ENCODE results near the gene PRPF18.
"Not testable (repeated sequence)": the region's sequence is repeated elsewhere in the genome, so short reads cannot be mapped to it uniquely, and the experiment has no call there.

The PRPF18 gene, protein sequence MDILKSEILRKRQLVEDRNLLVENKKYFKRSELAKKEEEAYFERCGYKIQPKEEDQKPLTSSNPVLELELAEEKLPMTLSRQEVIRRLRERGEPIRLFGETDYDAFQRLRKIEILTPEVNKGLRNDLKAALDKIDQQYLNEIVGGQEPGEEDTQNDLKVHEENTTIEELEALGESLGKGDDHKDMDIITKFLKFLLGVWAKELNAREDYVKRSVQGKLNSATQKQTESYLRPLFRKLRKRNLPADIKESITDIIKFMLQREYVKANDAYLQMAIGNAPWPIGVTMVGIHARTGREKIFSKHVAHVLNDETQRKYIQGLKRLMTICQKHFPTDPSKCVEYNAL

DNA sequence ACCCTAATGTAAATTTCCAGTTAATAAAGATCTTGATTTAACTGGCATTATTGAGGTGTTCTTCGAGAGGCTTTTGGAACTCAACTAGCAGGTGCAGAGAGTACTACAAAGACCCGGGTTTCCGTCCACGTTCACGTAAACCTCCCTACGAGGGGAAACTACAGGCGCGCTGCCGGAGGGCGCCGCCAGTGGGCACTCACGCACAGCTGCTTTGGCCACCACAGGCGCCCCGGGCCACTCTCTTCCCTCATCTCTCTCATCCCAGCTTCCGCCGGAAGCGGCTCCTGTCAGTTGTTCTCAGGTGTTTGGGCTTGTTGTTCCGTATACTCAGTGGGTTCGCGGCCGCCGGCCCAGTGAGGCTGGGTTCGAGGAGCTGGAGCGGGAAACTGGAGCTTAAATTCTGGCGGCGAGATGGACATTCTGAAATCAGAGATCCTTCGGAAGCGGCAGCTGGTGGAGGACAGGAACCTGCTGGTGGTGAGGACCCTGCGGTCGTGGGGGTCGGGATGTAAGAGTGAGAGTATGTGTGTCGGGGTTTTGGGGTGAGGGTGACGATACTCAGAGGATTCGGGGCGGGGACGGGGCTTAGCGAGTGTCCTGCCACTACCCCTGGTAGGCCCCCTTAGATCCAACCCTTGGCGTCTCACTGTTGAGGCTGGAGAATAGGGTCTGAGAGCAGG lies at the start of gene PRPF18:
Gene PRPF18, plus strand, starts transcription at position 290 of the 680 bp plus-strand sequence. Its CDS starts 122 bp downstream, at position 412.
- peak; percentile 71 for DNase-seq (ENCODE audit: low read depth)
- H3K4me3 ChIP-seq (ENCODE audit: low read length) = peak within 1 kb of the TSS; percentile 97
- TF ChIP-seq, protein P1, sequence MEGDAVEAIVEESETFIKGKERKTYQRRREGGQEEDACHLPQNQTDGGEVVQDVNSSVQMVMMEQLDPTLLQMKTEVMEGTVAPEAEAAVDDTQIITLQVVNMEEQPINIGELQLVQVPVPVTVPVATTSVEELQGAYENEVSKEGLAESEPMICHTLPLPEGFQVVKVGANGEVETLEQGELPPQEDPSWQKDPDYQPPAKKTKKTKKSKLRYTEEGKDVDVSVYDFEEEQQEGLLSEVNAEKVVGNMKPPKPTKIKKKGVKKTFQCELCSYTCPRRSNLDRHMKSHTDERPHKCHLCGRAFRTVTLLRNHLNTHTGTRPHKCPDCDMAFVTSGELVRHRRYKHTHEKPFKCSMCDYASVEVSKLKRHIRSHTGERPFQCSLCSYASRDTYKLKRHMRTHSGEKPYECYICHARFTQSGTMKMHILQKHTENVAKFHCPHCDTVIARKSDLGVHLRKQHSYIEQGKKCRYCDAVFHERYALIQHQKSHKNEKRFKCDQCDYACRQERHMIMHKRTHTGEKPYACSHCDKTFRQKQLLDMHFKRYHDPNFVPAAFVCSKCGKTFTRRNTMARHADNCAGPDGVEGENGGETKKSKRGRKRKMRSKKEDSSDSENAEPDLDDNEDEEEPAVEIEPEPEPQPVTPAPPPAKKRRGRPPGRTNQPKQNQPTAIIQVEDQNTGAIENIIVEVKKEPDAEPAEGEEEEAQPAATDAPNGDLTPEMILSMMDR (conservative IDR thresholded peaks at IDR 0.05; ENCODE audit: low read depth, low read length) = peak; percentile 98

DNA sequence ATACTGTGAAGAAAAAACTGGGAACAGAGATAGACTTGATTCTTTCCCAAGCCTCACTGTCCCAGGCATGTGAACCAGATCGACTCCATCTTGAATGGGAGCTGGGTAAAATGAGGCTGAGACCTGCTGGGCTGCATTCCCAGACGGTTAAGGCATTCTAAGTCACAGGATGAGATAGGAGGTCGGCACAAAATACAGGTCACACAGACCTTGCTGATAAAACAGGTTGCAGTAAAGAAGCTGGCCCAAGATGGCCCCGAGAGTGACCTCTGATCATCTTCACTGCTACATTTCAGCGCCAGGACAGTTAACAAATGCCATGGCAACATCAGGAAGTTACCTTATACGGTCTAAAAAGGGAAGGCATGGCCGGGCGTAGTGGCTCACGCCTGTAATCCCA lies 48.8 kb upstream of the PRPF18 start:
- DNase-seq (ENCODE audit: low read depth); H3K4me3 ChIP-seq (ENCODE audit: low read length): not testable (repeated sequence)

DNA sequence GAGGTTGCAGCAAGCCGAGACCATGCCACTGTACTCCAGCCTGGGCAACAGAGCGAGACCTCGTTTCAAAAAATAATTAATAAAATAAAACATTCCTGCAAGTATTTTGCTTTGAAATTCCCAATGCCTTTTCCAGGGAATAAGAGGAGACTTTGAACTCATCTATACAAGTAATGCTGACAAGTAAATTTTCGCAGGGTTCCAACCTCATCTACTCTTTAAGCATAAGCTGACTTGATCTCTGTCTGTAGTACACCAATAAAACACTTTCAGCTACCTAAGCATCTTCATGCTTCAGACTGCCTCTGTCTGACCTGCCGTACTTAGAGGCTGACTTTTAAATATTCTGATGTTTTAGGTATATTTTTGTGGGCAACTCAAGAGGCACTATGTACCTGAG lies 44.2 kb upstream of the PRPF18 start:
- TF ChIP-seq, protein P1 (conservative IDR thresholded peaks at IDR 0.05; ENCODE audit: low read depth, low read length) = no peak
- H3K4me3 ChIP-seq (ENCODE audit: low read length) = no peak overlapping the region
- no peak for DNase-seq (ENCODE audit: low read depth)

DNA sequence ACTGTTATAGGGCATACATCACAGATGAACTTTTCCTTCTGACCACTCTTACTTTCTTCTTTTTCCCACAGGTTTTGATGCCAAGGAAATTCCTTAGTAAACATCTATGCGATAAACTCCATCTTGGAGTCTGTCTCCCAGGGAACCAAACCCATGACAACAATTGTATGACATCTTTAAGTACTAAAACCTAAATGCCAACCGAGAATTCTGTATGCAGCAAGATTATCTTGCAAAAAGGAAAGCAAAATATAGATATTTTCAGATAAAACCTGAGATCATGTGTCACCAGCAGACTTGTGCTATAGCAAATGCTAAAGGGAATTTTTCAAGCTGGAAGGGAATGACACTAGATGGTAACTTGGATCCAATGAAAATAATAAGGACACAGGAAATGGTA lies 36.0 kb upstream of the PRPF18 start:
- TF ChIP-seq, protein P1 (conservative IDR thresholded peaks at IDR 0.05; ENCODE audit: low read depth, low read length) = no peak
- DNase-seq (ENCODE audit: low read depth) = no peak
- H3K4me3 ChIP-seq (ENCODE audit: low read length) = no peak overlapping the region

DNA sequence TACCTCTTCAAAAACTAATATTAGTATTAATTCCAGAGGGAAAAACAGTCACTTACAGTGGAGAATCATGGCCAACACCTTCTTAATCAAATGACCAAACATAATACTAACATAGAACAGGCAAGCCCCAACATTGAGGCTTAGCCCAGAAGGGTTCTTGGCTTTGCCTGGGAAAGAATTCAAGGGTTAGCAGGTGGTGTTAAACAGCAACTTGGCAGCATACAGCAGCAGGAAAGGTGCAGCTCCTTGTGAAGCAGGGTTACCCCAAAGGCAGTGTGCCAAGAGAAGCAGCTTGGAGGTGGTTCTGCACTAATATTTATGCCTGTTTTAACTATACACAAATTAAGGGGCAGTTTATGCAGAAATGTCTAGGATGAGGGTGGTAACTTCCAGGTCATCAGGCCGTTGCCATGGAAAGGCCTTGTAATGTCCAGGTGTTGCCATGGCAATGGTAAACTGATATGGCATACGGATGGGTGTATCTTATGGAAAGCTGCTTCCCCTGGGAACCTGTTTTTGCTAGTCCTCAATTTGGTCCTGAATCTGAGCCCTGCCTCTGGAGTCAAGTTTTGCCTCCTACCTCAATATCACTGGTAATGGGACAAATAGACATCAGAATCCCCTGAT lies 30.8 kb upstream of the PRPF18 start:
- TF ChIP-seq, protein P1 (conservative IDR thresholded peaks at IDR 0.05; ENCODE audit: low read depth, low read length) = no peak
- DNase-seq (ENCODE audit: low read depth) = no peak
- no peak overlapping the region for H3K4me3 ChIP-seq (ENCODE audit: low read length)

DNA sequence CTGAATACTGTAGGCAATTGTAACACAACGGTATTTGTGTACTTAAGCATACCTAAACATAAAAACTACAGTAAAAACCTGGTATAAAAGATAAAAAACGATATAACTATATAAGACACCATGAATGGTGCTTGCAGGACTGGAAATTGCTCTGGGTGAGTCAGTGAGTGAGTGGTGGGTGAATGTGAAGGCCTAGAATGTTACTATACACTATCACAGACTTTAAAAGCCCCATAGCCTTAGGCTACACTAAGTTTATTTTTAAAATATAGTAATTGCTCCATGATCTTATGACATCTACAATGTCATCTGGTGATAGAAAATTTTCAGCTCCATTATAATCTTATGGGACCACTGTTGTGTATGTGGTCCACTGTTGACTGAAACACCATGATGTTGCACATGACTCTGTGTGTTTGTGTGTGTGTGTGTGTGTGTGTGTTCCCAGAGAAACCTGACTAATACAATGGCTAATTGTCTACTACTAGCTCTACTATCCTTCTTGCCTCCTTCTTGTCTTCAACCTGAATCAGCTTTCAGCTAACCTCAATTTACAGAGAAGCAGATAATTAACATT lies 27.6 kb upstream of the PRPF18 start:
- DNase-seq (ENCODE audit: low read depth) = no peak
- no peak overlapping the region for H3K4me3 ChIP-seq (ENCODE audit: low read length)
- TF ChIP-seq, protein P1 (conservative IDR thresholded peaks at IDR 0.05; ENCODE audit: low read depth, low read length) = no peak

DNA sequence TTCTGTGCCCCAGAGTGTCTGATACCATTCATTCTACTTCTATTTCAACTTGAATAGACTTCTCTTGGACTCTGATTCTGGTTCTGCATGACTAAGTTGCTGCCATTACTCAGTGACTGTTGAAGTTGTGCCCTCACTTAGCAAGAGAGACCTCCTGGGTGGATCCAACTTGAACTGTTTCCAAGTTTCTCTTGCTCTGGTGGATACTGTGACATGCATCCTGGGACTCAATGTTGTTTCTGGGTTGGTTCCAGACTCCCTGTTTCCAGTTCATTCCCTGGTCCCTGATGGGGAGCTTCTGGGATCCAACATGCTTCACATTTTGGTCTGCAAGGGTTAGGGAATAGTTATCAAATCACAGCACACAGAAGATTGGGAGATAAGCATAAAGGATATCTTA lies 26.2 kb upstream of the PRPF18 start:
- peak; percentile 0 for DNase-seq (ENCODE audit: low read depth)
- TF ChIP-seq, protein P1 (conservative IDR thresholded peaks at IDR 0.05; ENCODE audit: low read depth, low read length) = no peak

More for the DNA sequence above, 26.2 kb upstream of the PRPF18 start:
- H3K4me3 ChIP-seq (ENCODE audit: low read length) = no peak overlapping the region
